Karpas-422 (cell line): ENCODE measurements around the gene XPR1. TPM values are rescaled to one million over a fixed set of nuclear protein-coding genes. Genes with fewer than 3 reads are reported as not detected.

ENCODE experiments used
- DNase-seq: peaks from one replicate; pipeline ENCODE4 v3.0.0-alpha.2; 2015
- H2AFZ ChIP-seq: fragments of 200-600 bp; sonication (generic); 2 replicates; pipeline ENCODE4 v1.6.1; 2014; ENCODE audit warnings: antibody characterized with exemption, low read length, mixed read lengths
- H3K27ac ChIP-seq: fragments of 200-600 bp; sonication (generic); 2 replicates; pipeline ENCODE4 v1.5.1; 2014; ENCODE audit warnings: mild to moderate bottlenecking, low read length, moderate library complexity
- H3K27me3 ChIP-seq: fragments of 200-600 bp; sonication (generic); 2 replicates; pipeline ENCODE4 v1.6.1; 2014; ENCODE audit warnings: low read length, mixed read lengths
- H3K36me3 ChIP-seq: fragments of 200-600 bp; sonication (generic); 2 replicates; pipeline ENCODE4 v1.6.1; 2014; ENCODE audit warnings: low read length, mixed read lengths; ENCODE audit not compliant: insufficient read depth
- H3K4me1 ChIP-seq: fragments of 200-600 bp; sonication (generic); 2 replicates; pipeline ENCODE4 v1.6.1; 2014; ENCODE audit warnings: mild to moderate bottlenecking, low read length, mixed read lengths
- H3K4me2 ChIP-seq: fragments of 200-600 bp; sonication (generic); 2 replicates; pipeline ENCODE4 v1.6.1; 2014; ENCODE audit warnings: low read length, low read depth, mild to moderate bottlenecking; ENCODE audit not compliant: poor library complexity, severe bottlenecking
- H3K4me3 ChIP-seq: fragments of 200-600 bp; sonication (generic); 2 replicates; pipeline ENCODE4 v1.5.1; 2014; ENCODE audit warnings: mild to moderate bottlenecking, antibody characterized with exemption, low read length, mixed read lengths
- H3K79me2 ChIP-seq: fragments of 200-600 bp; sonication (generic); 2 replicates; pipeline ENCODE4 v1.6.1; 2014; ENCODE audit warnings: mild to moderate bottlenecking, low read length, mixed read lengths
- H3K9ac ChIP-seq: fragments of 200-600 bp; sonication (generic); 2 replicates; pipeline ENCODE4 v1.6.0; 2014; ENCODE audit warnings: low read length
- H3K9me2 ChIP-seq: fragments of 200-600 bp; sonication (generic), shearing (Covaris generic); replicated peaks from 2 replicates; pipeline ENCODE4 v1.6.0; 2014; ENCODE audit warnings: mild to moderate bottlenecking, low read length, moderate library complexity; ENCODE audit not compliant: insufficient read depth
- H3K9me3 ChIP-seq: fragments of 300-700, 200-600 bp; sonication (generic); 2 replicates; pipeline ENCODE4 v1.6.1; 2014; ENCODE audit warnings: low read length, mixed read lengths
- H4K20me1 ChIP-seq: fragments of 200-600 bp; sonication (generic); 2 replicates; pipeline ENCODE4 v1.6.1; 2014; ENCODE audit warnings: mild to moderate bottlenecking, antibody characterized with exemption, low read length, low read depth; ENCODE audit not compliant: insufficient read depth
- total RNA-seq: library from RNA; depleted of rRNA; stranded (reverse); fragments of >200 nt; shearing (Covaris generic); gene quantifications from 2 replicates; pipeline ENCODE4 v1.2.3, GENCODE V29; 2014; ENCODE audit warnings: low replicate concordance

The XPR1 gene
- total RNA-seq, 1 experiment from 2014 or later = 38.3 TPM

GRCh38 chr1:180617774-180618395 is 13.9 kb upstream of the XPR1 start:
- Histone ChIP-seq H3K9ac (no peak overlapping the region), H4K20me1 (no peaks in the 10 kb centered on the region), H3K27me3 (no peaks in the 10 kb centered on the region), H2AFZ (peak overlapping the region; percentile 60; the same call in 1 of the 2 replicates), H3K4me1 (peaks cover 4% of the 10 kb centered on the region), H3K4me3 (no peak overlapping the region), H3K27ac (no peak overlapping the region), H3K9me3 (no peaks in the 10 kb centered on the region), H3K4me2 (no peak overlapping the region), H3K79me2 (no peaks in the 10 kb centered on the region), H3K9me2 (no peaks in the 10 kb centered on the region), H3K36me3 (no peaks in the 10 kb centered on the region)
- no peak for DNase-seq

GRCh38 chr1:180620581-180620980 is 11.2 kb upstream of the XPR1 start:
- Histone ChIP-seq H3K4me2 (no peak overlapping the region), H2AFZ (no peak overlapping the region), H3K79me2 (no peaks in the 10 kb centered on the region)

GRCh38 chr1:180622658-180623508 is 8.9 kb upstream of the XPR1 start:
- no peak for DNase-seq
- no peak overlapping the region for H3K27ac ChIP-seq
- H3K79me2 ChIP-seq = no peaks in the 10 kb centered on the region
- no peaks in the 10 kb centered on the region for H3K27me3 ChIP-seq
- H3K36me3 ChIP-seq = no peaks in the 10 kb centered on the region
- no peak overlapping the region for H3K9ac ChIP-seq
- no peak overlapping the region for H3K4me2 ChIP-seq
- no peaks in the 10 kb centered on the region for H3K9me2 ChIP-seq
- H2AFZ ChIP-seq = no peak overlapping the region
- peaks cover 8% of the 10 kb centered on the region for H3K4me1 ChIP-seq
- no peak overlapping the region for H3K4me3 ChIP-seq
- no peaks in the 10 kb centered on the region for H3K9me3 ChIP-seq
- no peaks in the 10 kb centered on the region for H4K20me1 ChIP-seq

More at GRCh38 chr1:180620581-180620980, 11.2 kb upstream of the XPR1 start:
- H3K4me1 ChIP-seq = peaks cover 4% of the 10 kb centered on the region
- no peak overlapping the region for H3K4me3 ChIP-seq
- no peaks in the 10 kb centered on the region for H4K20me1 ChIP-seq
- H3K27me3 ChIP-seq = no peaks in the 10 kb centered on the region
- no peak overlapping the region for H3K9ac ChIP-seq
- H3K36me3 ChIP-seq = no peaks in the 10 kb centered on the region
- DNase-seq = no peak
- no peak overlapping the region for H3K27ac ChIP-seq
- no peaks in the 10 kb centered on the region for H3K9me3 ChIP-seq
- no peaks in the 10 kb centered on the region for H3K9me2 ChIP-seq

GRCh38 chr1:180623579-180624347 is 8.1 kb upstream of the XPR1 start:
- no peak overlapping the region for H3K9ac ChIP-seq
- DNase-seq = no peak
- no peak overlapping the region for H2AFZ ChIP-seq
- H3K4me3 ChIP-seq = no peak overlapping the region
- H4K20me1 ChIP-seq = no peaks in the 10 kb centered on the region
- H3K27ac ChIP-seq = no peak overlapping the region
- H3K27me3 ChIP-seq = no peaks in the 10 kb centered on the region
- H3K4me2 ChIP-seq = no peak overlapping the region
- H3K79me2 ChIP-seq = no peaks in the 10 kb centered on the region
- no peaks in the 10 kb centered on the region for H3K36me3 ChIP-seq
- H3K9me3 ChIP-seq = no peaks in the 10 kb centered on the region
- peaks cover 7% of the 10 kb centered on the region for H3K4me1 ChIP-seq
- H3K9me2 ChIP-seq = no peaks in the 10 kb centered on the region

GRCh38 chr1:180626711-180627110 is 5.1 kb upstream of the XPR1 start:
- Histone ChIP-seq H2AFZ (peak overlapping the region; percentile 59), H3K9me2 (no peaks in the 10 kb centered on the region), H3K9ac (peak overlapping the region; percentile 40), H3K79me2 (no peaks in the 10 kb centered on the region), H3K27ac (no peak overlapping the region), H3K36me3 (no peaks in the 10 kb centered on the region), H3K4me1 (peaks cover 20% of the 10 kb centered on the region), H3K4me3 (peak overlapping the region; percentile 44), H3K9me3 (no peaks in the 10 kb centered on the region), H3K4me2 (peak overlapping the region; percentile 61), H4K20me1 (no peaks in the 10 kb centered on the region), H3K27me3 (no peaks in the 10 kb centered on the region)
- DNase-seq = no peak

GRCh38 chr1:180627411-180627810 is 4.4 kb upstream of the XPR1 start:
- peak overlapping the region; percentile 40 for H3K9ac ChIP-seq
- H3K4me1 ChIP-seq = peaks cover 20% of the 10 kb centered on the region
- H4K20me1 ChIP-seq = no peaks in the 10 kb centered on the region
- no peaks in the 10 kb centered on the region for H3K36me3 ChIP-seq
- H3K27me3 ChIP-seq = no peaks in the 10 kb centered on the region
- H3K9me2 ChIP-seq = no peaks in the 10 kb centered on the region
- peaks cover under 1% of the 10 kb centered on the region for H3K79me2 ChIP-seq
- H3K9me3 ChIP-seq = no peaks in the 10 kb centered on the region
- H3K27ac ChIP-seq = no peak overlapping the region
- DNase-seq = peak; percentile 79
- peak overlapping the region; percentile 59 for H2AFZ ChIP-seq
- peak overlapping the region; percentile 61 for H3K4me2 ChIP-seq
- H3K4me3 ChIP-seq = peak overlapping the region; percentile 44

GRCh38 chr1:180628646-180629045 is 3.2 kb upstream of the XPR1 start:
- Histone ChIP-seq H2AFZ (no peak overlapping the region), H3K9me2 (no peaks in the 10 kb centered on the region), H3K4me1 (peaks cover 31% of the 10 kb centered on the region), H3K36me3 (no peaks in the 10 kb centered on the region), H3K4me3 (no peak overlapping the region), H3K4me2 (no peak overlapping the region), H3K9me3 (no peaks in the 10 kb centered on the region), H3K27ac (no peak overlapping the region), H4K20me1 (peaks cover 3% of the 10 kb centered on the region; the same call in 1 of the 2 replicates), H3K79me2 (peaks cover 13% of the 10 kb centered on the region), H3K9ac (no peak overlapping the region), H3K27me3 (no peaks in the 10 kb centered on the region)
- DNase-seq = no peak
